ENCODE data around the gene SPAG16. TPM values are rescaled to one million over a fixed set of nuclear protein-coding genes. Genes with fewer than 3 reads are reported as not detected.

SPAG16 gene
- total RNA-seq, 4 donors from 2014 or later = 34.1 to 59.3 (median 46.8) TPM

- 66 to 70% methylated on average over 7 of the region's 7 CpGs for WGBS, 2 donors
- intact Hi-C loops (cut with DNase I) = no loop called here
- Histone ChIP-seq H3K27me3 (no peaks in the 10 kb centered on the region), H3K4me3 (replicated peaks in 1 of 3) (no peak overlapping the region), H3K36me3 (no peaks in the 10 kb centered on the region), H3K4me1 (no peaks in the 10 kb centered on the region), H3K9me3 (no peaks in the 10 kb centered on the region), H3K27ac (peak overlapping the region in 1 of 3 donors; percentile 13)
- TF ChIP-seq CTCF (IDR thresholded peaks at IDR 0.05) (no peak), POLR2A (IDR thresholded peaks at IDR 0.05) (no peak)
- peak in 1 of 2 donors; percentile 5 for DNase-seq
Observed at GRCh38 chr2:213862407-213863076, 578.3 kb downstream of the SPAG16 start.

GRCh38 chr2:213863541-213863940 is 579.3 kb downstream of the SPAG16 start:
- H3K9me3 ChIP-seq = no peaks in the 10 kb centered on the region
- intact Hi-C loops (cut with DNase I) = no loop called here
- 82 to 98% methylated on average over 3 of the region's 3 CpGs for WGBS, 2 donors
- H3K4me1 ChIP-seq = no peaks in the 10 kb centered on the region
- TF ChIP-seq POLR2A (IDR thresholded peaks at IDR 0.05) = no peak
- TF ChIP-seq CTCF (IDR thresholded peaks at IDR 0.05) = no peak
- H3K36me3 ChIP-seq = no peaks in the 10 kb centered on the region
- no peak for DNase-seq
- H3K27me3 ChIP-seq = no peaks in the 10 kb centered on the region
- no peak overlapping the region for H3K4me3 ChIP-seq (replicated peaks in 1 of 3)
- no peak overlapping the region for H3K27ac ChIP-seq

- intact Hi-C loops (cut with DNase I) = no loop called here
- no peaks in the 10 kb centered on the region for H3K9me3 ChIP-seq
- no peak overlapping the region for H3K4me3 ChIP-seq (replicated peaks in 1 of 3)
- TF ChIP-seq POLR2A (IDR thresholded peaks at IDR 0.05) = no peak
- TF ChIP-seq CTCF (IDR thresholded peaks at IDR 0.05) = no peak
- DNase-seq = no peak
- no peaks in the 10 kb centered on the region for H3K36me3 ChIP-seq
- 46 to 59% methylated on average over 1 of the region's 1 CpG for WGBS, 2 donors
- no peak overlapping the region for H3K27ac ChIP-seq
- H3K27me3 ChIP-seq = no peaks in the 10 kb centered on the region
- H3K4me1 ChIP-seq = no peaks in the 10 kb centered on the region
Observed at GRCh38 chr2:213868526-213868925, 584.3 kb downstream of the SPAG16 start.

- DNase-seq = no peak
- intact Hi-C loops (cut with DNase I) = no loop called here
- 68% methylated on average over 3 of the region's 3 CpGs for WGBS, 2 donors
- H3K9me3 ChIP-seq = no peaks in the 10 kb centered on the region
- no peak for TF ChIP-seq POLR2A (IDR thresholded peaks at IDR 0.05)
- no peak for TF ChIP-seq CTCF (IDR thresholded peaks at IDR 0.05)
- no peaks in the 10 kb centered on the region for H3K27me3 ChIP-seq
- H3K36me3 ChIP-seq = no peaks in the 10 kb centered on the region
- H3K27ac ChIP-seq = no peak overlapping the region
- no peaks in the 10 kb centered on the region for H3K4me1 ChIP-seq
- H3K4me3 ChIP-seq (replicated peaks in 1 of 3) = no peak overlapping the region
Observed at GRCh38 chr2:213885485-213885884, 601.2 kb downstream of the SPAG16 start.

GRCh38 chr2:213914510-213914909 is 630.2 kb downstream of the SPAG16 start:
- WGBS, 2 donors = 0% methylated on average over 1 of the region's 1 CpG
- Histone ChIP-seq H3K9me3 (no peaks in the 10 kb centered on the region), H3K27me3 (no peaks in the 10 kb centered on the region), H3K27ac (no peak overlapping the region), H3K36me3 (no peaks in the 10 kb centered on the region), H3K4me1 (no peaks in the 10 kb centered on the region), H3K4me3 (replicated peaks in 1 of 3) (no peak overlapping the region)
- no peak for TF ChIP-seq CTCF (IDR thresholded peaks at IDR 0.05)
- TF ChIP-seq POLR2A (IDR thresholded peaks at IDR 0.05) = no peak
- intact Hi-C loops (cut with DNase I) = no loop called here
- DNase-seq = no peak
